GM21515 (cell line): ENCODE measurements around the gene PGAM2.

Experiments used
- ATAC-seq: cut with Tn5 transposase; IDR thresholded peaks from one replicate; pipeline ENCODE4 v1.9.1; 2021; ENCODE audit not compliant: unreplicated experiment

Gene PGAM2

DNA sequence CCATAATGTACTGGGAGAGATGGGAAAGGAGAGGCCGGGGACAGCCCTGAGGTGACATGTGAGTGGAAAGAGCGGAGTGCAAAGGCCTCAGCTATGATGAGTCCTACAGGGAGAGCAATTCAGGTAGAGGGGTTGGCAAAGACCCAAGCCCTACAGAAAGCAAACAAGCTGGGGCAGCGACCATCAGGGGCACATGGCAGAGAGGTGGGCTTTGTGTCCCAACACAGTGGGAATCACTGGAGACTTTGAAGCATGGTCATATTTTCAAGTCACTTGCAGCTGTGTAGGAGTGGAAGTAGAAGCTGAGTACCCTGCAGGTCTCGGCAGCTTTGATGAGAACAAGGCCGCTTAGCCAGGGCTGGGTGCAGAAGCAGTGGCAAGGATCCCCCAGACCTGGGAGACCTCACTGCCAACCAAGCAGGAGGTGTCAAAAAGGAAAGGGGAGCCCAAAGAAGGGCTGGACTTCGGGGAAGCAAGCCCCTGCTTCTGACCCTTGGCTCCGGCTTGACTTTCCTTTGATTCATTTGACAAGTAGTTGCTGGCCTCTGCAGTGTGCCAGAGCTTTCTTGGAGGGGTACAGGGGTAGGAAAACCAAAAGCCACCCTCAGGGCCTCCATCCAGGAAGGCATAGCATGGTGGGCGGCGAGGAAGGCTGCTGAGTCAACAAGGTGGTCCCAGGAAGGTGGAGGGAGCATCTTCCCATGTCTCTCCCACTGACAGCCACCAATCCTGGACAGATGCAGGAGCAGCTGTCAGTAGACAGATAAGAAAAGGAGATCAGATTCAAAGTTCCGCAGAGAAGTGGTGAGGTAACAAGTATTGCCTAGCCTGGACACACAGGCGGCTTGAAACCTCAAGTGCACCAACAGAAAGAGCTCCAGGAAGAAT lies 1.9 kb upstream of the PGAM2 start:
- ATAC-seq: no peak

DNA sequence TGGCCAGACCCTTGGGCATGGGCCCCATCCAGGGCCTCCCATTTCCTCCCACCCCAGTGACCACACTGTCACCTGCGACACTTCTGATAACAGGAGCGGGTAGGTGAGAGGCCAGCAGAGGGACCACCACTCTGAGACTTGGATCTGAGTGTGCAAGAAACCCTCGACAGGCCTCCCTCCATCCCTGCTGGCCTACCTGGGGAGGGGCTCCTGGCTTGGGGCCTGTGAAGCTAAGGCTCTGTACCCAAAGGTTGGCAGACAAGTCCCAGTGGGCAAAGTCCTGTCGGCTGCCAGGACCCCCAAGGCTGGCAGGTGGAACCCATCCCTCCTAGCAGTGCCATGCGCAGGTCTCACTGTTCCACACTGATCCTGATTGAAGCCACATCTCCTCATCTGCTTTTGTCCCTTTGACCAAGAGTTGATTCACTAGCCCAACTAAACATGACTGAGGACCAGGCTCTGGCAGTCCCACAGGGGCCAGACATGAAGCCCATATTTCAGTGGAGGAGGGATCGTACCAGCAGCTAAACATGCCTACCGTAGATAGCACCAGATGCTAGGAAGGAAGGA lies 1.2 kb upstream of the PGAM2 start:
- no peak for ATAC-seq

DNA sequence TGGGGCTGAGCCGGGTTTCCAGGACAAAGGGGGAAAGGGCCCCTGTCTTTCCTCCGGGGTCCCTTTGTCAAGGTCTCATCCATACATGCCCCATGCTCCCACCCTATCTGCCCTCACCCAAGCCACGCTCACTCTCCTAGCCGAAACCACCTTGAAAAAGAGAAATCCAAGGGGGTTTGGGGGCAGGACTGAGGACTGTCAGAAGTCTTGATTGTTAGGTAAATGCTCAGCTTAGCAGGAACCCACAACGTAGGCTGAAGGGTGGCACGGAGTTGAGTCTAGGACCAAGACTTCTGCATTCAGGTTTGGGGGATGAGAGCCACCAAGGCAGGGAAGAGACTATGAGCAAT lies 719 bp upstream of the PGAM2 start:
- no peak for ATAC-seq

DNA sequence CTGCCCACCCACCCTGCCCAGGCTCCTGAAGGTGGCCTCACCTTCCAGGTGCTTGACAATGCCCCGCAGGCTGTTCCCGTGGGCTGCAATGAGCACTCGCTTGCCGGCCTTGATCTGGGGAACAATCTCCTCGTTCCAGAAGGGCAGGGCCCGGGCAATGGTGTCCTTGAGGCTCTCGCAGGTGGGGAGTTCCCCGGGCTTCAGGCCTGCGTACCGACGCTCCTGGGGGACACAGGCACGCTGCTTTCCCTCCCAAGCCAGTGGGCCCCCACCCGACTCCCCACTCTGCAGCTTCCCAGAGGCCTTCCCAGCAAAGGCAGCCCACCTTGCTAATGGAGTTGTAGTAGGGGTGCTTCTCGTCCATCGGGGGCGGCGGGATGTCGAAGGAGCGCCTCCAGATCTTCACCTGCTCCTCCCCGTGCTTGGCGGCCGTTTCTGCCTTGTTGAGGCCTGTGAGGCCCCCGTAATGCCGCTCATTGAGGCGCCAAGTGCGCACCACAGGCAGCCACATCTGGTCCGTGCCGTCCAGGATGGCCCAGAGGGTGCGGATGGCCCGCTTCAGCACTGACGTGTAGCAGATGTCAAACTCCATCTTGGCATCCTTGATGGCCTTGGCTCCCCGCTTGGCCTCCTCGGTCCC lies 456 bp downstream of the PGAM2 start:
- ATAC-seq: no peak

DNA sequence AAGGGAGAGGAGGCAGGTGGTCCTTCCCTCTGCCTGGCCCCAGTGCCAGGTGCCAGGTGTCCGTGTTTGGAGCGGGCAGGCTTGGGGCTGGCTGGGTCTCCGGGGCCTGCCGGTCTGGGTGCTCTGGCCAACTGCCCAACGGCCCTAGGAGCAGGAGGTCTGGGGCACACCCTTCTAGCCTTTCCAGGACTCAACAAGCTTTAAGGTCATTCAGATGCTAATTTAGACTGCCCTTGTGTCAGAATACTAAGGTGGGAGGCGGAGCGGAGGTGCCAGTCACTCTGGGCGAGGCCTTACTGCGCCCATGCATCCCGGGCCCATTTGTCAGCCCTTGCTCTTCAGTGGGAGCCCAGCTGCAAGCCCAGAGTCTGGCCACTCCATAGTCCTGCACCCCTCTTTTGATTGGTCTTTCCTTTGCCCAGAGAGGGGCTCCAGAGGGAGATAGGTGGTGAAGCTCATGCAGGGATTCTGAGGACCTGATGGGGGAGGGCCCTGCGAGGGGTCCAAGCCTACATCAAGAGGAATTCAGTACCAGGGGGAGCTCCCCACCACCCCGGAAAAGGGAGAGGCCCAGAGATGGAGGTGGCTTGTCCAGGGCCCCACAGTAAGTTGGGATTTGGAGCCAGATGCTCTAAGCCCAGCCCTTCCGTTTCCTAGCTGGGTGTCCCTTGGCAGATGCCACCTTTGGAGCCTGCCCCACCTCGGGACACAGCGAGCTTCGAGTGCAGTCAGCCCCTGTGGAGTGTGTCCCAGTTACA lies 1.3 kb downstream of the PGAM2 start:
- no peak for ATAC-seq

DNA sequence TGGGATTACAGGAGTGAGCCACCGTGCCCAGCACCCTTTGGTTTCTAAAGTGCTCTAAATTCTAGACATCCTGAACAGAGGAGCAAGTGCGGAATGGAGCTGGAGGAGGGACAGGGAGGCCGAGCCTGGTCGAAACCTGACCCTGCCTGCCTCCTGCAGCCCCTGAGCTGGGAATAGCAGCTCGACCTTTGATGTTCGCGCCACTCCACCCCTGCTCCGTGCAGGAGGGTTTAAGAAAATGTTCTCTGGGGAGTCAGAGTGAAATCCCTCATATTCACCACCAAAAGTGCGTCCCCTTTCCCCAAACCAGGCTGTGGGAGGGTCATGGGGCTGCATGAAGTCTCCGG lies 1.8 kb downstream of the PGAM2 start:
- ATAC-seq: no peak

DNA sequence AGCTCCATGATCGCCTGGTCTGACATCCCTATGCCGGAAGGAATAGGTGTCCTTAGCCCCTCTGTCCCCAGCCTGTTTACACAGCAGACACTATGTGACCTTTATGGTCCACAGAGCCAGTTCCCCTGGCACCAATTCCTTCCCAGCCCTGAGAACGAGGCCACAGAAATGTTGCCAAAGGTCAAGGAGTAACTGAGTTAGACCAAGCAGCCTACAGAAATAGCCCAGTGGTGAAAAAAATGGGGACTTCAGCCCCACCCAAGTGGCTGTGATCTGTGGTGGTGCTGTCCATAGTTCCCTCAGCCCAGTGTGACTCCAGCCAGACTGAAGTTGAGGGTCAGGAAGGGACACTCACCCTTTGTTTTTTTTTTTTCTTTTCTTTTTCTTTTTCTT lies 2.5 kb downstream of the PGAM2 start:
- ATAC-seq: no peak

DNA sequence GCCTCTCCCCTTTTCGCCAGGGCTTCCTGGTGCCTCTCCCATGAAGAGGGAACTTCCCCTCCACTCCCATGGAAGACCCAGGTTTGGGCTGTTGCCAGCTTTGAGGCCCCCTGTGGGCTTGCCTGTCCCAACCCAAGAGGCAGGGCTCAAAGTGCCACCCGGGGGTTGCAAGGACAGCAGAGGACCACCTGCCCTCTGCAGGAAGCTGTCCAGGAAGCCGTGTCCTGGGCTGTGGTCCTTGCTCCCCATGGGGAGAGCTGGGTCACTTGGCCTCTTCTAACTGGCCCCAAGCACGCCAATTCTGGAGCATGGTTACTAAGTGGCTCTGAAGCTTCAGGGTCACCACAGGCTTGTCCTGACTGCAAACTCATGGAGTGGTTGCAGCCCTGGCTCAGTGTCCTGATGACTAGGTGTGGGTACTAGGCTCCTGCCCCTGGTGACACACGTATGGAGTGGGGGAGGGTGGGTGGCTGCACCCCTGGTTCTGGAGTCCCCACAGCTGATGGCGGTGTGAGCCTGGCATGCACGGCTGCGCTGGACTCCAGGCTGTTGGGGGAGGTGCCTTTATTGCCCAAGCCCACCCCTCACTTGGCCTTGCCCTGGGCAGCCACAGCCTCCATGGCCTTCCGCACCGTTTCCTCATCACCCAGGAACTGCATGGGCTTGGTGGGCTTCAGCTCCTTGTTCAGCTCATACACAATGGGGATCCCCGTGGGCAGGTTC lies 3.0 kb downstream of the PGAM2 start:
- ATAC-seq: no peak

DNA sequence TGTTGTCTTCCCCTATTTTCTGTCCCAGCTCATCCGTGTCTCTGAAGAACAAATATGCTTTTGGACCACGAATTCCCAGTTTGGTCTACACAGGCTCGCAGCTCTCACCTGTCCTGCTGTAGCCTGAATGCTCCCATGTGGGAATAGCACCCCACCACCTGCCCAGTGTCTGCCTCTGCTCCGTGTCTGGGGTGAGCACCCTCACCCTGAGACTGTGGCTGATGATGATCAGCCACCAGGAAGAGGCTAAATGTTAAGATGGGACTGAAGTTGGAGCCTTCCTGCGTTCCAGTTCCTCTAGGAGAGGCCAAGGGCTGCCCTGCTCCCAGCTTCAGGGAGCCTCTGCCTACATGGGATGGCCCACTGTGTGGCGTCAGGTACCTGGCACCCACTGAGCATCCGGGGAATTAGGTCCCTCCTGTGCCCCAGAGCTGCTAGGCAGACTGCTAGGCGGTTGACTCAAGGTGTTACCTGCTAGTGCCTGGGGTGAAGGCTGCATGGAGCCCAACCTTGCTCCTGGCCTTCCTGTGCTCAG lies 3.7 kb downstream of the PGAM2 start:
- no peak for ATAC-seq

DNA sequence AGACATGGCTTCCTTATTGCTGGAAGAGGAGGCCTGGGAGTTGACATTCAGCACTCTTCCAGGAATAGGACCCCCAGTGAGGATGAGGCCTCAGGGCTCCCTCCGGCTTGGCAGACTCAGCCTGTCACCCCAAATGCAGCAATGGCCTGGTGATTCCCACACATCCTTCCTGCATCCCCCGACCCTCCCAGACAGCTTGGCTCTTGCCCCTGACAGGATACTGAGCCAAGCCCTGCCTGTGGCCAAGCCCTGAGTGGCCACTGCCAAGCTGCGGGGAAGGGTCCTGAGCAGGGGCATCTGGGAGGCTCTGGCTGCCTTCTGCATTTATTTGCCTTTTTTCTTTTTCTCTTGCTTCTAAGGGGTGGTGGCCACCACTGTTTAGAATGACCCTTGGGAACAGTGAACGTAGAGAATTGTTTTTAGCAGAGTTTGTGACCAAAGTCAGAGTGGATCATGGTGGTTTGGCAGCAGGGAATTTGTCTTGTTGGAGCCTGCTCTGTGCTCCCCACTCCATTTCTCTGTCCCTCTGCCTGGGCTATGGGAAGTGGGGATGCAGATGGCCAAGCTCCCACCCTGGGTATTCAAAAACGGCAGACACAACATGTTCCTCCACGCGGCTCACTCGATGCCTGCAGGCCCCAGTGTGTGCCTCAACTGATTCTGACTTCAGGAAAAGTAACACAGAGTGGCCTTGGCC lies 4.3 kb downstream of the PGAM2 start:
- ATAC-seq: no peak

DNA sequence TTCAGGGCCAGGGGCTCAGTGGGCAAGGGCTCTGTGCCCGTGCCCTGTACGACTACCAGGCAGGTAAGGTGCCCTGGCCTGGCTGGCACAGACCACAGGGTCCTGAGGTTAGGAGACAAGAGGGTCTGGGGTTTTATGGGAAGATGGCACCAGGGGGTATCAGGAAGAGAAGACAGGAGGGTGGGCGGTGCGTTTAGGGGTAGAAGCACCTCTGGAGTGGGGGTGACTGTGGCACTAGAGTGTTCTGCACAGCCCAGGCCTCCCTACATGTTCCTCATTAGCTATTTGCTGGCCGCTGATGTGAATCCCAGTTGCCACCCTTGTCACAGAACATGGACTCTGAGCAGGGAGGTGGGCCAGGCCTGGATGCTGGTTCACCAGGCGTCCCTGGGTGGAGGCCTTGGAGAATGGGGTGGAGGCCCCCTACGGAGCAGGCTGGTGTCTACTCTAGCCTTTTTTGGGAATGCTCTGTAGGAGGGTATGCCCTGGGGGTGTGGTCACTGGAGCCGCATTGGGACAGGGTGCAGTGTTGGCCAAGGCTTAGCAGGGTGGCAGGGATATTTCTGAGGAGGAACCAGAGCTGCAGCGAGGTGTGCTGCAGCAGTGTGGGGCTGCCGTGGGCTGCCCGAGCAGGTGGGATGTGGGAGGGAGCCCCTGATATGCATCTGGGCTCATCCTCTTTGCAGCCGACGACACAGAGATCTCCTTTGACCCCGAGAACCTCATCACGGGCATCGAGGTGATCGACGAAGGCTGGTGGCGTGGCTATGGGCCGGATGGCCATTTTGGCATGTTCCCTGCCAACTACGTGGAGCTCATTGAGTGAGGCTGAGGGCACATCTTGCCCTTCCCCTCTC lies 5.0 kb downstream of the PGAM2 start:
- no peak for ATAC-seq

DNA sequence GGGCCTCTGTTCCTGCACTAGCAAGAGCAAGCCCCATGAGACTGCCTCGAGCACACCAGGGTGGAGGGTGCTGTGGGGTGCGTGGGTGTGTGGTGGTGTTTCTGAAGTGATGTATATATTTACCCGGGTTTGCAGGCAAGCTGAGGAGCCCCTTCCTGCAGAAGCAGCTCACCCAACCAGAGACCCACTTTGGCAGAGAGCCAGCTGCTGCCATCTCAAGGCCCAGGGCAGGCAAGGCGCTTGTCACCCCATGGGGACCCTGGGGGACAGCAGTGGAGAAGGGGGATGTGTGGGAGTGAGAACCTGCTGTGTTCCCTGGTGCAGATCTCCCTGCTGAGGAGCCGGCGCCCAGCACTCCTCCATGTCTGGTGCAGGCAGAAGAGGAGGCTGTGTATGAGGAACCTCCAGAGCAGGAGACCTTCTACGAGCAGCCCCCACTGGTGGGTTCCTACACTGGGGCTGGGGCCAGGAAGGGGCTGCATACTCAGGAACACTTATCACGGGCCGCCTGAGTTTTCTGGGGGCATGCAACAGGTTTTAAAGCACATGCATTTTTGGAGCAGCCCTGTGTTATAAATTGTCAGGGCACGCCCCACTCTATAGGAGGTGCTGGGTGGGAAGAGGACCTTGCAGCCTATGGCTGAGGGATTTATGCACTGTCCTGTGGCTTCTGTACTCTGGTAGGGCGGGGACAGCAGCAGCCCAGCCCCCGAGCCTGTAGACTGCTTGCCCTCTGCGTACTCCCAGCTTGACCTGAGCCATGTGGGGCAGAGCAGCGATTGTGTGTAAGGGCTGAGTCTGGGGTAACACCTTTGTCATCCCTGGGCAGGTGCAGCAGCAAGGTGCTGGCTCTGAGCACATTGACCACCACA lies 5.9 kb downstream of the PGAM2 start:
- ATAC-seq: no peak

DNA sequence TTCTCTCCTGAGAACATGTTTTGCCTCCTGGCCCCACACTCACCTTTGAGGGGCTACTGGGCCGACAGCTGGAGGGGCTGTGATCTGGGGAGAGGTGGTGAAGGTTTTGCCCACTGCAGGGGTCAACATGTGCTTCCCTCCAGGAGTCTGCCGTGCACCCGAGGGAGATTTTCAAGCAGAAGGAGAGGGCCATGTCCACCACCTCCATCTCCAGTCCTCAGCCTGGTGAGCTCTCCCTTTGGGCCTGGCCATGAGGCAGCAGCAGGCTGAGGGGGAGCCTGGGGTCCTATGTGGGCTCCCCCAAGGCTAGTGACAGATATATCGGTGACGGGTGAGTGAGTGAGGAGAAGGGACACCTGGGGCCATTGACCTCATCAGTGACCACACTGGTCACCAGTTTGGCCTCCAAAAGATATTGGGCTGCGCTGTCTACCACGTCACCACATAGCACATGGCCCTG lies 6.6 kb downstream of the PGAM2 start:
- ATAC-seq: no peak

DNA sequence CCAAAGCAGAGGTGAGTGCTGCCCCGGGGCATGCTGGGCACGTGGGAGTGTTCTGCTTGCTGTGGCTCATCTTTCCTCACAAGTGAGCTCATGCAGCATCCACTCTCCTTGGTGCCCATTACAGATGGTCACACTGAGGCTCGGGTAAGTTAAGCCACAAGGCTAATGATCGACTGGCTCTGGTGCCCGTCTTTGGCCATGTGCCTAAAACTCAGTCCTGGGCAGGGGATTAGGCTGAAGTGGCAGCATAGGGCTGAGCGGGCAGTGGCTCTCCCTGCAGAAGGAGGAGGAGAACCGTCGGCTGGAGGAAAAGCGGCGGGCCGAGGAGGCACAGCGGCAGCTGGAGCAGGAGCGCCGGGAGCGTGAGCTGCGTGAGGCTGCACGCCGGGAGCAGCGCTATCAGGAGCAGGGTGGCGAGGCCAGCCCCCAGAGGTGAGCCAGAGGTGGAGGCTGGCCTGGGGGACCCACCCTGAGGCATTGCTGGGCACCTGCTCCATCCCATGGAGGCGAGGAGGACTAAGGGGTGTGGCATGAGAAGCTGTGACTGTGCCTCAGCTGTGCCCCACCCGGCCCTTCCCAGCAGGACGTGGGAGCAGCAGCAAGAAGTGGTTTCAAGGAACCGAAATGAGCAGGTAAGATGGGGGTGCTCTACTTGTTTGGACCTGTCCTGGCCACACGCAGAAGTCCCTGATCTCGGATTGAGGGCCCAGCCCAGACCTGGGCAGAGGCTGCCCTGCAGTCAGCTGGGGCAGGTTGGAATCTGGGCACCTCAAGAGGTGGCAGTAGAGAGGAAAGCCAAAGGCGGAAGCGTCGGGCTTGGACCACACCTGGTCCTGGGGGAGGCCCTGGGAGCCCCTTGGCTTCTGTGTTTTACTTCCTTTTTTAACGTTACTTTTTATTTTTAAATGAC lies 7.3 kb downstream of the PGAM2 start:
- ATAC-seq: no peak

DNA sequence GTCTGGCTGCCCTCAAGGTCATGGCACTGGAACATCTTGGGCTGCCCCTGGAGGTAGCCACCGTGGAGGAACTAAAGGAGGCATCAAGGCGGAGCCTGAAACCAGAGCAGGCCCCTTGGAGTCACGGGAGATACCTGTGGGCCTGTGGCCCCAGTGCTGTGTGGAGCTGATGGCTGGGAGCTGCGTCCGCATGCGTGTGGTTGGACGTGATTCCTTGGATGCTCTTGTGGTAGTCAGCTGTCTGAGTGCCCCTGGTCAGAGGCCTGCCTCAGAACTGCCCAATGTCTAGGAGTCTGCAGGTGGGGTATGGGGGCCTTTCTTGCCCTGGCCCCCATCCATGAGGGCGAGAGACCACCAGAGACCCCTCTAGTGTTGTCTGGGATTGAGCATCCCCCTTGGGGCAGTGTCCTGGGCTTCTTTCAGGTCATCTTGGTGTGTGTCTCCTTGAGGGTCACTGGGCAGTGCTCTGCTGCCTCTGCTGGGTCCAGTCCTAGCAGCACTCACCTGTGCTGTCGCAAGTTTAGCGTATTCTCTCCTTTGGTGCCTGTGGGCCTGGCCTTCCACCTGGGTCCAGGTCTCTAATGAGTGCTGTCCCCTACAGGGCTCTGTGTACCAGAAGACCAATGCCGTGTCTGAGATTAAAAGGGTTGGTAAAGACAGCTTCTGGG lies 8.1 kb downstream of the PGAM2 start:
- ATAC-seq: no peak

DNA sequence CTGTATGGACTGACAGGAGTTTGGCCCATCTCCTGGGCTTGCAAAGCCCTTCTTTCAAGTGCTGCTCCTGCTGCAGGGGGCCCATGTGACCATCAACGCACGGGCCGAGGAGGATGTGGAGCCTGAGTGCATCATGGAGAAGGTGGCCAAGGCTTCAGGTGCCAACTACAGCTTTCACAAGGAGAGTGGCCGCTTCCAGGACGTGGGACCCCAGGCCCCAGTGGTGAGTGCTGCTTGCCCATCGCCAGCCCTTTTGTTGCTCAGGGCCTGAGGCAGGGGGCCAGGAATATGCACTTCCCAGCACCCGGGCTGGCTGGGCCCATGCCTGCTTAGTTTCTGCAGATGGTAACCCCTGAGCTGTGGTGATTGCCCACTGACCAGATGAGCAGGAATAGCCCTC lies 8.7 kb downstream of the PGAM2 start:
- ATAC-seq: no peak
